OCI-LY1 (cell line): ENCODE data around the gene PPP1R14D.

Experiments
- H2AFZ ChIP-seq: fragments of 200-600 bp; sonication (generic), shearing (Covaris generic); 2 replicates; pipeline ENCODE4 v1.6.0; 2014; ENCODE audit warnings: antibody characterized with exemption, mild to moderate bottlenecking, low read length
- H3F3A ChIP-seq: fragments of 200-600 bp; sonication (generic), shearing (Covaris generic); 2 replicates; pipeline ENCODE4 v1.6.0; 2014; ENCODE audit warnings: mild to moderate bottlenecking, antibody characterized with exemption, low read length, moderate library complexity; ENCODE audit not compliant: insufficient read depth
- H3K27ac ChIP-seq: fragments of 200-600 bp; sonication (generic); 2 replicates; pipeline ENCODE4 v1.5.1; 2014; ENCODE audit warnings: low read length, mixed run types, mild to moderate bottlenecking, low read depth; ENCODE audit not compliant: poor library complexity, severe bottlenecking
- H3K27me3 ChIP-seq: fragments of 200-600 bp; sonication (generic); 2 replicates; pipeline ENCODE4 v1.6.0; 2014; ENCODE audit warnings: antibody characterized with exemption, mild to moderate bottlenecking, low read length, moderate library complexity; ENCODE audit not compliant: insufficient read depth
- H3K36me3 ChIP-seq: fragments of 200-600 bp; sonication (generic); 2 replicates; pipeline ENCODE4 v1.6.1; 2014; ENCODE audit warnings: mild to moderate bottlenecking, antibody characterized with exemption, low read length, moderate library complexity, mixed read lengths; ENCODE audit not compliant: insufficient read depth
- H3K4me1 ChIP-seq: fragments of 200-600 bp; sonication (generic); 2 replicates; pipeline ENCODE4 v1.5.1; 2014; ENCODE audit warnings: mild to moderate bottlenecking, low read length, moderate library complexity; ENCODE audit not compliant: insufficient read depth, severe bottlenecking
- H3K4me2 ChIP-seq: fragments of 200-600 bp; sonication (generic), shearing (Covaris generic); 2 replicates; pipeline ENCODE4 v1.6.1; 2014; ENCODE audit warnings: low read length
- H3K4me3 ChIP-seq: fragments of 200-600 bp; sonication (generic); 2 replicates; pipeline ENCODE4 v1.5.1; 2014; ENCODE audit warnings: low read length, low read depth, mild to moderate bottlenecking, mixed read lengths; ENCODE audit not compliant: poor library complexity, severe bottlenecking
- H3K79me2 ChIP-seq: fragments of 200-600 bp; shearing (Covaris generic); 2 replicates; pipeline ENCODE4 v1.6.1; 2016; ENCODE audit warnings: mixed run types, low read length, mixed read lengths; ENCODE audit not compliant: insufficient read depth
- H3K9ac ChIP-seq: fragments of 200-600 bp; sonication (generic), shearing (Covaris generic); 2 replicates; pipeline ENCODE4 v1.6.1; 2014; ENCODE audit warnings: mild to moderate bottlenecking, low read length, mixed read lengths
- H3K9me2 ChIP-seq: fragments of 200-600 bp; sonication (generic), shearing (Covaris generic); 2 replicates; pipeline ENCODE4 v1.6.1; 2014; ENCODE audit warnings: low read depth, mild to moderate bottlenecking, low read length, mixed read lengths
- H3K9me3 ChIP-seq: fragments of 200-600 bp; shearing (Covaris generic); 2 replicates; pipeline ENCODE4 v1.6.1; 2014; ENCODE audit warnings: low read length, mixed read lengths
- H4K20me1 ChIP-seq: fragments of 200-600 bp; sonication (generic), shearing (Covaris generic); 2 replicates; pipeline ENCODE4 v1.6.0; 2016; ENCODE audit warnings: mild to moderate bottlenecking, low read length; ENCODE audit not compliant: insufficient read depth
- CTCF ChIP-seq: fragments of 200-600 bp; sonication (generic), shearing (Covaris generic); IDR thresholded peaks from 2 replicates; pipeline ENCODE4 v1.5.1; 2017; ENCODE audit warnings: mild to moderate bottlenecking, antibody characterized with exemption, low read length, moderate library complexity, mixed read lengths
- EZH2 ChIP-seq: fragments of 200-600 bp; sonication (generic), shearing (Covaris generic); IDR thresholded peaks from 2 replicates; pipeline ENCODE4 v1.8.0; 2017; ENCODE audit warnings: borderline replicate concordance, mixed run types, mild to moderate bottlenecking, antibody characterized with exemption, low read length, moderate library complexity, mixed read lengths

The PPP1R14D gene

GRCh38 chr15:40787991-40788390 is 40.5 kb downstream of the PPP1R14D start:
- H3K4me2 ChIP-seq = no peak overlapping the region
- no peaks in the 10 kb centered on the region for H3K9me2 ChIP-seq
- H3K4me3 ChIP-seq = no peak overlapping the region

GRCh38 chr15:40787344-40787841 is 41.1 kb downstream of the PPP1R14D start:
- no peaks in the 10 kb centered on the region for H3K79me2 ChIP-seq
- H3K4me3 ChIP-seq = no peak overlapping the region
- H3K4me2 ChIP-seq = no peak overlapping the region

More at GRCh38 chr15:40787991-40788390, 40.5 kb downstream of the PPP1R14D start:
- Histone ChIP-seq H4K20me1 (no peaks in the 10 kb centered on the region), H2AFZ (no peak overlapping the region), H3K9me3 (no peaks in the 10 kb centered on the region), H3K9ac (no peak overlapping the region; the same call in 1 of the 2 replicates), H3K27me3 (no peaks in the 10 kb centered on the region), H3K36me3 (peaks cover 8% of the 10 kb centered on the region; the same call in 1 of the 2 replicates), H3K27ac (no peak overlapping the region), H3K4me1 (peaks cover 11% of the 10 kb centered on the region), H3F3A (no peaks in the 10 kb centered on the region), H3K79me2 (no peaks in the 10 kb centered on the region)
- TF ChIP-seq CTCF = no peak
- no peak for TF ChIP-seq EZH2

GRCh38 chr15:40785814-40786213 is 42.7 kb downstream of the PPP1R14D start:
- H3K9ac ChIP-seq = no peak overlapping the region

More at GRCh38 chr15:40787344-40787841, 41.1 kb downstream of the PPP1R14D start:
- Histone ChIP-seq H3K27me3 (no peaks in the 10 kb centered on the region), H3K4me1 (peaks cover 11% of the 10 kb centered on the region), H3K9me2 (no peaks in the 10 kb centered on the region), H3K9me3 (no peaks in the 10 kb centered on the region), H3K9ac (no peak overlapping the region; the same call in 1 of the 2 replicates), H3K36me3 (peaks cover 6% of the 10 kb centered on the region; the same call in 1 of the 2 replicates), H2AFZ (no peak overlapping the region), H3F3A (no peaks in the 10 kb centered on the region), H4K20me1 (no peaks in the 10 kb centered on the region), H3K27ac (no peak overlapping the region)
- TF ChIP-seq CTCF = no peak
- TF ChIP-seq EZH2 = no peak

More at GRCh38 chr15:40785814-40786213, 42.7 kb downstream of the PPP1R14D start:
- H3K36me3 ChIP-seq = no peaks in the 10 kb centered on the region; the same call in 1 of the 2 replicates
- H3K27ac ChIP-seq = no peak overlapping the region
- TF ChIP-seq EZH2 (no peak), CTCF (no peak)
- H3K4me3 ChIP-seq = no peak overlapping the region
- H3K9me3 ChIP-seq = no peaks in the 10 kb centered on the region
- H3K4me1 ChIP-seq = peaks cover 11% of the 10 kb centered on the region
- no peak overlapping the region for H3K4me2 ChIP-seq
- H3F3A ChIP-seq = no peaks in the 10 kb centered on the region
- no peak overlapping the region for H2AFZ ChIP-seq
- H3K9me2 ChIP-seq = no peaks in the 10 kb centered on the region
- no peaks in the 10 kb centered on the region for H3K79me2 ChIP-seq
- H4K20me1 ChIP-seq = no peaks in the 10 kb centered on the region
- H3K27me3 ChIP-seq = no peaks in the 10 kb centered on the region
